HepG2 (cell line): ENCODE data around the gene MZT1. TPM values are rescaled to one million over a fixed set of nuclear protein-coding genes. Genes with fewer than 3 reads are reported as not detected.

Experiments used
- ATAC-seq: fragments of 200-7000 bp; cut with Tn5 transposase; 3 replicates; pipeline ENCODE4 v1.9.1; 2020; ENCODE audit warnings: mild to moderate bottlenecking, moderate library complexity
- BruUV-seq: library from RNA; stranded (reverse); fragments of 400-500 nt; replicated peaks from 2 replicates; lab custom pipeline; 2021; lab: Mats Ljungman, UMichigan
- CTCF ChIA-PET: fragments of 300-600 bp; formaldehyde crosslinking; extraction: SDS; loops from one replicate; lab custom pipeline; 2021; ENCODE audit warnings: low total read pairs, inconsistent platforms, low intra/inter-chr PET ratio; lab: Yijun Ruan, JAX
- POLR2A ChIA-PET: fragments of 350-600 bp; sonication (Branson Sonifier 250); formaldehyde crosslinking; loops from one replicate; lab custom pipeline; 2020; ENCODE audit warnings: antibody characterized with exemption, inconsistent platforms; lab: Yijun Ruan, JAX
- DNase-seq: peaks from one replicate; pipeline ENCODE4 v3.0.0-alpha.2; 2015; ENCODE audit warnings: low spot score
- FAIRE-seq: peaks from 3 replicates; lab custom pipeline; 2011; peaks lifted over from hg19 to GRCh38; lab: Jason Lieb, UNC
- H2AFZ ChIP-seq: one replicate; pipeline ENCODE4 v1.6.1; 2011; ENCODE audit warnings: low read length, inconsistent platforms
- H3K27ac ChIP-seq: fragments of 300-600 bp; 3 replicates; pipeline ENCODE4 v1.8.0; 2011; ENCODE audit warnings: mixed run types, mild to moderate bottlenecking, mixed read lengths, low read length, inconsistent platforms; ENCODE audit not compliant: insufficient read depth; ENCODE audit errors: extremely low read length
- H3K27me3 ChIP-seq, 2 experiments: fragments of 200-600 bp in 1 of 2; 2 replicates in 1 of 2; 3 replicates in 1 of 2; pipeline versions ENCODE4 v1.6.0 to v1.8.0; 2011; ENCODE audit warnings: low read length in 2 of 2, mild to moderate bottlenecking in 2 of 2, moderate library complexity in 2 of 2, inconsistent platforms in 1 of 2; ENCODE audit not compliant: insufficient read depth in 2 of 2, control insufficient read depth in 1 of 2
- H3K36me3 ChIP-seq, 2 experiments: fragments of 200-600 bp in 1 of 2; replicated peaks in 1 of 2; 2 replicates in 1 of 2; 3 replicates in 1 of 2; pipeline versions ENCODE4 v1.5.1 to v1.8.0; 2011; ENCODE audit warnings: low read length in 2 of 2, inconsistent platforms in 1 of 2; ENCODE audit not compliant: insufficient read depth in 2 of 2, control insufficient read depth in 1 of 2
- H3K4me1 ChIP-seq: 2 replicates; pipeline ENCODE4 v1.5.1; 2012; ENCODE audit warnings: low read length, inconsistent platforms; ENCODE audit not compliant: insufficient read depth
- H3K4me2 ChIP-seq: 2 replicates; pipeline ENCODE4 v1.6.0; 2011; ENCODE audit warnings: low read depth, low read length, inconsistent platforms
- H3K4me3 ChIP-seq, 3 experiments: fragments of 200-600 bp in 1 of 3; sonication (generic), shearing (Covaris generic) in 1 of 3; replicated peaks in 1 of 3; 2 replicates each; pipeline ENCODE4 v1.5.1; 2011 to 2016; ENCODE audit warnings: low read length in 3 of 3, inconsistent platforms in 2 of 3, low read depth in 2 of 3, mild to moderate bottlenecking in 2 of 3, control low read depth in 1 of 3, mixed read lengths in 1 of 3; ENCODE audit not compliant: insufficient read depth in 1 of 3
- H3K79me2 ChIP-seq: one replicate; pipeline ENCODE4 v1.6.1; 2011; ENCODE audit warnings: low read length, inconsistent platforms; ENCODE audit not compliant: insufficient read depth
- H3K9ac ChIP-seq: 2 replicates; pipeline ENCODE4 v1.6.0; 2011; ENCODE audit warnings: mild to moderate bottlenecking, low read depth, low read length, inconsistent platforms; ENCODE audit not compliant: insufficient read depth
- H3K9me3 ChIP-seq: 2 replicates; pipeline ENCODE4 v1.5.1; 2012; ENCODE audit warnings: mild to moderate bottlenecking, low read length
- H4K20me1 ChIP-seq: 2 replicates; pipeline ENCODE4 v1.6.0; 2011; ENCODE audit warnings: inconsistent platforms, mild to moderate bottlenecking, low read length, moderate library complexity; ENCODE audit not compliant: insufficient read depth
- BRCA1 ChIP-seq: sonication (generic); formaldehyde crosslinking; IDR thresholded peaks from 2 replicates; pipeline ENCODE4 v1.4.0; 2020; ENCODE audit warnings: missing genetic modification reagents
- ETS1 ChIP-seq: sonication (generic); formaldehyde crosslinking; IDR thresholded peaks from 2 replicates; pipeline ENCODE4 v1.4.0; 2020; ENCODE audit warnings: missing genetic modification reagents
- JUND ChIP-seq: sonication (generic); formaldehyde crosslinking; IDR thresholded peaks from 2 replicates; pipeline ENCODE4 v1.8.0; 2022; ENCODE audit warnings: mild to moderate bottlenecking, missing genetic modification reagents
- MEIS2 ChIP-seq: sonication (generic); formaldehyde crosslinking; IDR thresholded peaks from 2 replicates; pipeline ENCODE4 v1.9.0; 2021; ENCODE audit warnings: mild to moderate bottlenecking, missing genetic modification reagents
- MXD4 ChIP-seq: IDR thresholded peaks from 2 replicates; pipeline ENCODE4 v1.6.1; 2016; ENCODE audit warnings: mild to moderate bottlenecking, missing biosample characterization, missing genetic modification reagents
- NCOR1 ChIP-seq: fragments of 200-600 bp; sonication (generic); IDR thresholded peaks from 2 replicates; pipeline ENCODE4 v1.7.0; 2017; ENCODE audit warnings: antibody characterized with exemption, low read length, borderline replicate concordance
- POLR2AphosphoS5 ChIP-seq: IDR thresholded peaks from 2 replicates; pipeline ENCODE4 v1.6.1; 2012; ENCODE audit warnings: low read depth, low read length
- whole genome bisulfite sequencing: methylation state at CpG from one replicate; pipeline ENCODE4 v1.1.6; 2017; ENCODE audit warnings: low lambda C conversion rate; 5-methylcytosine and 5-hydroxymethylcytosine counted together
- in situ Hi-C: cut with HindIII; loops from 2 replicates; pipeline ENCODE4 v1.10.0; 2017; ENCODE audit warnings: low pct_unique_long_range_greater_than_20kb; ENCODE audit not compliant: extremely low pct_ligation_motif_present
- intact Hi-C: fragments of 100-400 bp; cut with micrococcal nuclease; formaldehyde crosslinking; loops from one replicate; pipeline ENCODE4 v1.10.0; 2022; ENCODE audit not compliant: unreplicated experiment
- polyA plus RNA-seq, 8 experiments: library from polyadenylated mRNA; depleted of rRNA in 3 of 8; stranded (reverse) in 7 of 8; unstranded in 1 of 8; fragments of >200 nt; fragmentation: Illumina TruSeq in 4 of 8; extraction: Trizol in 4 of 8; gene quantifications; 2 replicates each; pipeline versions ENCODE4 v1.2.1 to v1.2.3, GENCODE V29; 2011 to 2016; ENCODE audit warnings: low read depth in 4 of 8, missing spikeins in 1 of 8, mixed read lengths in 1 of 8; ENCODE audit not compliant: insufficient read depth in 1 of 8
- total RNA-seq, 5 experiments: library from RNA; depleted of rRNA; stranded (reverse); fragments of >200 nt; fragmentation: Illumina TruSeq; extraction: Trizol; gene quantifications; 2 replicates each; pipeline ENCODE4 v1.2.3, GENCODE V29; 2016; ENCODE audit warnings: low read depth in 1 of 5
- TF ChIP-seq, protein P1 (sequence below): IDR thresholded peaks from 2 replicates; pipeline ENCODE4 v1.6.1; 2016; ENCODE audit warnings: mild to moderate bottlenecking, missing biosample characterization, missing genetic modification reagents
- TF ChIP-seq, protein P2 (sequence below), 2 experiments: IDR thresholded peaks; 2 replicates each; pipeline ENCODE4 v1.6.1; 2011 to 2012; ENCODE audit warnings: low read length in 2 of 2, borderline replicate concordance in 1 of 2, low read depth in 1 of 2, mild to moderate bottlenecking in 1 of 2, moderate library complexity in 1 of 2
- TF ChIP-seq, protein P3 (sequence below): sonication (generic); formaldehyde crosslinking; IDR thresholded peaks from 2 replicates; pipeline ENCODE4 v1.9.0; 2022; ENCODE audit warnings: low read depth, missing genetic modification reagents

Gene MZT1
- total and polyA plus RNA-seq, 2 of the 13 experiments (the other 11 are each of a cell fraction or from before 2014, with no cell fraction given) = 11.7 to 17.2 TPM

DNA sequence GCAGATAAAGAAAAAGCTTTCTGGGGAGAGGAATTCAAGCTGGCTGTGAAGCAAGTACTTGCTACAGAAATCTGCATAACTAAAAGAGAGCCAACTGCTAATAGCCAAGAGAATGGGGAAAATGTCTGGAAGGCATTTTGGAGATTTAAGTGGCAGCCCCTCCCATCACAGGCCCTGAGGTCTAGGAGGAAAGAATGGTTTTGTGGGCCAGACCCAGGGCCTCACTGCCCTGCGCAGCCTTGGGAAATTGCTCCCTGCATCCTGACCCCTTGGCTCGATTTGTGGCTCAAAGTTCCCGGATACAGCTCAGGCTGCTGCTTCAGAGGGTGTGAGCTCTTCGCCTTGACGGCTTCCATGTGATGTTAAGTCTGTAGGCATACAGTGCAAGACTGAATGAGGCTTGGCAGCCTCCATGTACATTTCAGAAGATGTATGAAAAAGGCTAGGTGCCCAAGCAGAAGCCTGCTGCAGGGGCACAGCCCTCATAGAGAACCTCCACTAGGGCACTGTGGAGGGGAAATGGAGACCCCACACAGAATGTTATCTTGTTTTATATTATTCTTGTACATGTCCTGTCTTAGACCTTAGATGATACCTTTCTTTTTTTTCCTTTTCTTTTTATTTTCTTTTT, 34.4 kb downstream of the MZT1 start:
- Histone ChIP-seq H3K27me3 (no peaks in the 10 kb centered on the region; a peak in 2 of 5 replicates), H3K9ac (no peak overlapping the region), H3K36me3 (no peaks in the 10 kb centered on the region), H3K4me2 (no peak overlapping the region), H3K9me3 (no peaks in the 10 kb centered on the region), H3K79me2 (no peaks in the 10 kb centered on the region), H3K4me1 (no peaks in the 10 kb centered on the region), H3K4me3 (no peak overlapping the region), H3K27ac (no peak overlapping the region), H4K20me1 (no peaks in the 10 kb centered on the region), H2AFZ (no peak overlapping the region)
- ChIA-PET CTCF (no interaction called here), POLR2A (no interaction called here)
- TF ChIP-seq, protein P1, sequence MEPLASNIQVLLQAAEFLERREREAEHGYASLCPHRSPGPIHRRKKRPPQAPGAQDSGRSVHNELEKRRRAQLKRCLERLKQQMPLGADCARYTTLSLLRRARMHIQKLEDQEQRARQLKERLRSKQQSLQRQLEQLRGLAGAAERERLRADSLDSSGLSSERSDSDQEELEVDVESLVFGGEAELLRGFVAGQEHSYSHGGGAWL = no peak
- TF ChIP-seq NCOR1 = no peak
- no peak for FAIRE-seq
- intact Hi-C loops (no loop called here), in situ Hi-C loops (no loop called here)
- ATAC-seq = no peak
- DNase-seq = no peak
- BruUV-seq = no TSS peak
- 30% methylated on average over 3 of the region's 5 CpGs for WGBS

DNA sequence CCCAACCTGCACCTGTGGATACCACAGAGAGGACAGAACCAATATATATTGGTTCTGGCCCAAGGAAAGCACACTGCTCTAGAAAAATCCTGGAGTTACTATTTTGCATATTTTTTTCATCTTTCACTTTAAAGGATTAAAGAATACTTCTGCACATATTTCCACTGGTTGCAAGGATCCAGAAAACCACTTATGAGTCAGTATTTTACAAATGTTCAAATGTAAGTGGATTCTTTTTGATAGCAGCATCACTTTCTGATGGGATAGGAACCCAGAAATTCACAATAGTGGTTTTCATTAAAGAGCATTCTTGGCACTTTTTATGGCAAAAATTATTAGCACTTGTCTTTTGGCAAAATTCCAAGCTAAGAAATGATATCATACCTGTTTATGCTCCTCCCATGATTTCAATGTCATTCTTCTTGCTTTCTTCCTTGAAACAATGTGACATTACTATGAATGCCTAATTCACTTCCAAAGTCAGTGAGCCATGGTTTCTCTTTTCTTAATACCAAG, 38.2 kb downstream of the MZT1 start:
- ChIA-PET POLR2A (no interaction called here), CTCF (no interaction called here)
- ATAC-seq = no peak
- Histone ChIP-seq H2AFZ (no peak overlapping the region), H3K9me3 (no peaks in the 10 kb centered on the region), H3K4me1 (no peaks in the 10 kb centered on the region), H4K20me1 (no peaks in the 10 kb centered on the region), H3K9ac (no peak overlapping the region), H3K36me3 (no peaks in the 10 kb centered on the region), H3K4me2 (no peak overlapping the region), H3K27me3 (no peaks in the 10 kb centered on the region; a peak in 1 of 5 replicates), H3K79me2 (no peaks in the 10 kb centered on the region), H3K4me3 (no peak overlapping the region), H3K27ac (no peak overlapping the region)
- no peak for DNase-seq
- no peak for FAIRE-seq
- no TSS peak for BruUV-seq
- in situ Hi-C loops = no loop called here
- intact Hi-C loops = no loop called here
- TF ChIP-seq MEIS2 (CRISPR knock-in tag) = no peak
- TF ChIP-seq JUND (CRISPR knock-in tag) = no peak
- no peak for TF ChIP-seq POLR2AphosphoS5
- no peak for TF ChIP-seq MXD4
- TF ChIP-seq, protein P2, sequence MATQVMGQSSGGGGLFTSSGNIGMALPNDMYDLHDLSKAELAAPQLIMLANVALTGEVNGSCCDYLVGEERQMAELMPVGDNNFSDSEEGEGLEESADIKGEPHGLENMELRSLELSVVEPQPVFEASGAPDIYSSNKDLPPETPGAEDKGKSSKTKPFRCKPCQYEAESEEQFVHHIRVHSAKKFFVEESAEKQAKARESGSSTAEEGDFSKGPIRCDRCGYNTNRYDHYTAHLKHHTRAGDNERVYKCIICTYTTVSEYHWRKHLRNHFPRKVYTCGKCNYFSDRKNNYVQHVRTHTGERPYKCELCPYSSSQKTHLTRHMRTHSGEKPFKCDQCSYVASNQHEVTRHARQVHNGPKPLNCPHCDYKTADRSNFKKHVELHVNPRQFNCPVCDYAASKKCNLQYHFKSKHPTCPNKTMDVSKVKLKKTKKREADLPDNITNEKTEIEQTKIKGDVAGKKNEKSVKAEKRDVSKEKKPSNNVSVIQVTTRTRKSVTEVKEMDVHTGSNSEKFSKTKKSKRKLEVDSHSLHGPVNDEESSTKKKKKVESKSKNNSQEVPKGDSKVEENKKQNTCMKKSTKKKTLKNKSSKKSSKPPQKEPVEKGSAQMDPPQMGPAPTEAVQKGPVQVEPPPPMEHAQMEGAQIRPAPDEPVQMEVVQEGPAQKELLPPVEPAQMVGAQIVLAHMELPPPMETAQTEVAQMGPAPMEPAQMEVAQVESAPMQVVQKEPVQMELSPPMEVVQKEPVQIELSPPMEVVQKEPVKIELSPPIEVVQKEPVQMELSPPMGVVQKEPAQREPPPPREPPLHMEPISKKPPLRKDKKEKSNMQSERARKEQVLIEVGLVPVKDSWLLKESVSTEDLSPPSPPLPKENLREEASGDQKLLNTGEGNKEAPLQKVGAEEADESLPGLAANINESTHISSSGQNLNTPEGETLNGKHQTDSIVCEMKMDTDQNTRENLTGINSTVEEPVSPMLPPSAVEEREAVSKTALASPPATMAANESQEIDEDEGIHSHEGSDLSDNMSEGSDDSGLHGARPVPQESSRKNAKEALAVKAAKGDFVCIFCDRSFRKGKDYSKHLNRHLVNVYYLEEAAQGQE (IDR thresholded peaks at IDR 0.05; ENCODE audit: borderline replicate concordance in 1 of 2, low read depth in 1 of 2, low read length in 2 of 2) = no peak
- TF ChIP-seq, protein P3, sequence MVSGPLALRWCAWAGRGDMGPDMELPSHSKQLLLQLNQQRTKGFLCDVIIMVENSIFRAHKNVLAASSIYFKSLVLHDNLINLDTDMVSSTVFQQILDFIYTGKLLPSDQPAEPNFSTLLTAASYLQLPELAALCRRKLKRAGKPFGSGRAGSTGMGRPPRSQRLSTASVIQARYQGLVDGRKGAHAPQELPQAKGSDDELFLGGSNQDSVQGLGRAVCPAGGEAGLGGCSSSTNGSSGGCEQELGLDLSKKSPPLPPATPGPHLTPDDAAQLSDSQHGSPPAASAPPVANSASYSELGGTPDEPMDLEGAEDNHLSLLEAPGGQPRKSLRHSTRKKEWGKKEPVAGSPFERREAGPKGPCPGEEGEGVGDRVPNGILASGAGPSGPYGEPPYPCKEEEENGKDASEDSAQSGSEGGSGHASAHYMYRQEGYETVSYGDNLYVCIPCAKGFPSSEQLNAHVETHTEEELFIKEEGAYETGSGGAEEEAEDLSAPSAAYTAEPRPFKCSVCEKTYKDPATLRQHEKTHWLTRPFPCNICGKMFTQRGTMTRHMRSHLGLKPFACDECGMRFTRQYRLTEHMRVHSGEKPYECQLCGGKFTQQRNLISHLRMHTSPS (CRISPR knock-in tag) = no peak
- no peak for TF ChIP-seq BRCA1
- no peak for TF ChIP-seq ETS1 (CRISPR knock-in tag)
